Uterus (tissue), 4 donors: ENCODE results near the gene COL4A1. TPM values are rescaled to one million over a fixed set of nuclear protein-coding genes. Genes with fewer than 3 reads are reported as not detected.

Source experiments
- DNase-seq, 2 donors: peaks; one replicate each; pipeline ENCODE4 v3.0.0-alpha.2; 2019 to 2020
- H3K27ac ChIP-seq, 2 donors: fragments of 200-600 bp; sonication (generic); 1 replicate in 1 of 2; 2 replicates in 1 of 2; pipeline ENCODE4 v1.5.1; 2016 to 2018
- H3K27me3 ChIP-seq, 2 donors: fragments of 200-600 bp; sonication (generic); one replicate each; pipeline ENCODE4 v1.5.1; 2018 to 2019; ENCODE audit warnings: control low read depth in 1 of 2
- H3K36me3 ChIP-seq, 2 donors: fragments of 200-600 bp; sonication (generic); one replicate each; pipeline ENCODE4 v1.5.1; 2019; ENCODE audit warnings: control low read depth in 1 of 2
- H3K4me1 ChIP-seq, 2 donors: fragments of 200-600 bp; sonication (generic); one replicate each; pipeline ENCODE4 v1.5.1; 2018 to 2019; ENCODE audit warnings: control low read depth in 1 of 2
- H3K4me3 ChIP-seq, 2 donors: fragments of 200-600 bp; sonication (generic); 1 replicate in 1 of 2; 2 replicates in 1 of 2; pipeline ENCODE4 v1.5.1; 2018 to 2019; ENCODE audit warnings: mild to moderate bottlenecking in 1 of 2
- H3K9me3 ChIP-seq, 2 donors: fragments of 200-600 bp; sonication (generic); one replicate each; pipeline ENCODE4 v1.5.1; 2019; ENCODE audit warnings: control low read depth in 1 of 2
- CTCF ChIP-seq, 4 experiments: fragments of 200-600 bp in 2 of 4; fragments of 450-650 bp in 2 of 4; sonication (generic) in 2 of 4; IDR thresholded peaks; one replicate each; pipeline ENCODE4 v1.5.1; 2016 to 2019; ENCODE audit warnings: antibody characterized with exemption in 4 of 4, mild to moderate bottlenecking in 2 of 4, moderate library complexity in 1 of 4
- POLR2A ChIP-seq, 2 donors: fragments of 450-650 bp; IDR thresholded peaks; one replicate each; pipeline ENCODE4 v1.6.1; 2016; ENCODE audit warnings: antibody characterized with exemption in 2 of 2, mild to moderate bottlenecking in 1 of 2, moderate library complexity in 1 of 2
- intact Hi-C: fragments of 100-400 bp; cut with DNase I; formaldehyde crosslinking; loops from one replicate; pipeline ENCODE4 v1.15.1; 2023; ENCODE audit warnings: low total_unique reads
- total RNA-seq, 4 donors: library from RNA; depleted of rRNA in 3 of 4; stranded (reverse); fragments of >200 nt in 3 of 4; gene quantifications; one replicate each; pipeline versions ENCODE4 v1.1.0 to v1.2.4, GENCODE V29; 2014 to 2023
- donor health status: DM: yes; HTN: yes; CAD: no.

COL4A1 gene
- total RNA-seq, 4 donors from 2014 or later = 164 to 737 (median 209) TPM

- Histone ChIP-seq H3K27ac (no peak overlapping the region), H3K36me3 (peaks cover 0 to 3% of the 10 kb centered on the region in 2 donors), H3K4me1 (no peaks in the 10 kb centered on the region), H3K4me3 (no peak overlapping the region), H3K9me3 (peaks cover 0 to 9% of the 10 kb centered on the region in 2 donors), H3K27me3 (no peaks in the 10 kb centered on the region)
- TF ChIP-seq CTCF (IDR thresholded peaks at IDR 0.05) (no peak), POLR2A (IDR thresholded peaks at IDR 0.05) (no peak)
- intact Hi-C loops = no loop called here
- no peak for DNase-seq
Measured at GRCh38 chr13:110177790-110178189, 129.2 kb downstream of the COL4A1 start.

DNA sequence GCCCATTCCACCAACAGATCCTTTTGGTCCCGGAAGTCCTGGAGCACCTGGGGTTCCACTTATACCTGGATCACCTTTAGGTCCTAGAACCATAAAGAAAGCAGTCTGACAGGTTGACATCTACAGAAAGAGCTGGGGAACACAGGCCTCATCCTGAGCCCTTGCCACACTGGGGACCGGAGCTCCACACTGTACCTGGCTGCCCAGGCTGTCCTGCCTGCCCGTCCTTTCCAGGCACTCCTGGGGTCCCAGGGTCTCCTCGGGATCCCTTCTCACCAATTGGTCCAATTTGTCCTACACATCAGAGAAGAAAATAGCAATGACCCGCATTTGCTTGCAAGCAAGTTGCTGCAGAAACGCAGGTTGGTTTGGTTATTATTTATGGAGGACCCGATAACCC, 130.5 kb downstream of the COL4A1 start:
- DNase-seq = no peak
- TF ChIP-seq CTCF (IDR thresholded peaks at IDR 0.05) = no peak
- no peak for TF ChIP-seq POLR2A (IDR thresholded peaks at IDR 0.05)
- no peak overlapping the region for H3K27ac ChIP-seq
- H3K9me3 ChIP-seq = peaks cover 0 to 9% of the 10 kb centered on the region in 2 donors
- intact Hi-C loops = no loop called here
- H3K4me1 ChIP-seq = no peaks in the 10 kb centered on the region
- H3K4me3 ChIP-seq = no peak overlapping the region
- peaks cover 0 to 3% of the 10 kb centered on the region in 2 donors for H3K36me3 ChIP-seq
- no peaks in the 10 kb centered on the region for H3K27me3 ChIP-seq

GRCh38 chr13:110173247-110173818, 133.6 kb downstream of the COL4A1 start:
- no peaks in the 10 kb centered on the region for H3K4me1 ChIP-seq
- no peak for DNase-seq
- no peak overlapping the region for H3K4me3 ChIP-seq
- peaks cover 0 to 3% of the 10 kb centered on the region in 2 donors for H3K36me3 ChIP-seq
- intact Hi-C loops = no loop called here
- TF ChIP-seq POLR2A (IDR thresholded peaks at IDR 0.05) = no peak
- no peak for TF ChIP-seq CTCF (IDR thresholded peaks at IDR 0.05)
- no peak overlapping the region for H3K27ac ChIP-seq
- H3K9me3 ChIP-seq = peaks cover 0 to 9% of the 10 kb centered on the region in 2 donors
- H3K27me3 ChIP-seq = no peaks in the 10 kb centered on the region

DNA sequence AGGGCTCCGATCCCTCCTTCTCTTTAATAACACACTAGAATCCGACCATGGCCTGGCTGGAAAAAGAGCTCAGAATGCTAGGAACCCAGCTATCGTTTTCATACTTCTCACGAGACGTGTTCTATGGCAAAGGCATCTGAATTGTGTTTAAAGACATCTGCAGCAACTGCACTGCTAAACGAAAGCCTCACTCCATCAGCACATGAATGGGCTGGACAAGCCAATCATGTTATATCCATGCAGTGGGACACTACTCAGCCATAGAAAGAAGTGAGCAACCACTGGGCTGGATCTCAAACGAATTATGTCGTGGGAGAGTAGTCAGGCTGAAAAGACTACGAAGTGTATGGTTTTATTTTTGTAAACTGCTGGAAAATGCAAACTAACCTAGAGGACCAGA, 136.1 kb downstream of the COL4A1 start:
- Histone ChIP-seq H3K36me3 (no peaks in the 10 kb centered on the region), H3K4me1 (no peaks in the 10 kb centered on the region), H3K9me3 (peaks cover 0 to 9% of the 10 kb centered on the region in 2 donors), H3K27ac (peak overlapping the region in 1 of 2 donors; percentile 64), H3K27me3 (no peaks in the 10 kb centered on the region), H3K4me3 (no peak overlapping the region)
- DNase-seq = no peak
- TF ChIP-seq CTCF (IDR thresholded peaks at IDR 0.05) = no peak
- TF ChIP-seq POLR2A (IDR thresholded peaks at IDR 0.05) = no peak
- intact Hi-C loops = no loop called here

DNA sequence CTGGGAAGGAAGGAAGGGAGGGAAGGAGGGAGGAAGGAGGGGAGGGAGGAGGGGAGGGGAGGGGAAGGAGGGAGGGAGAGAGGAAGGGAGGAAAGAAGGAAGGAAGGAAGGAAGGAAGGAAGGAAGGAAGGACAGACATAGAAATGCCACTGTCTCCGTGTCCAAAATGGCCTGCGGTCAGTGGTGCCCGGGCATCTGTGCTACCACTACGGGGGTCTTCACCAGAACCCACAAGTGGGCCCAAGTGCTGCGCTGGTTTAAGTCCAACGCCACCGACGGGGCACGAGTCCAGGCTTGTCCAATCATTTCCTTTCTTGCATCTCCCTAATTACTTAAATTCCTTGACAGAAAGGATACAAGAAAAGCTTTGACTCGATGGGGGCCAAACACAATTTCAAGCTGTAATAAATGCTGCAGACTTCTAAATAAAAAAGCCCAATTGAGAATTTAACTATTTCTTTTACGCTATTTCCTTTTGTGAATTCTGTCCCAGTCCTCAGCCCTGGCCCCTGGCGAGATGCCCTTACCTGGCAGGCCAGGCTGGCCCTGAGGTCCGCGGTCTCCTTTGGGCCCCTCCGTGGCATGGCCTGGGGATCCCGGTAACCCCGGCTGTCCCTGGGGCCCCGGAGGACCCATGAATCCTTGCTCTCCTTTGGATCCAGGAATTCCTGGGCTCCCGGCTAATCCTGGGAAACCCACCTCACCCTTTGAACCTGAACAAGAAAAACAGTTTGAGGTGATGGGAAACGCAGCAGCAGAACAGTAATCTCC, 136.8 kb downstream of the COL4A1 start:
- intact Hi-C loops = no loop called here

More for the DNA sequence above, 136.8 kb downstream of the COL4A1 start:
- no peaks in the 10 kb centered on the region for H3K27me3 ChIP-seq
- H3K9me3 ChIP-seq = peaks cover 0 to 9% of the 10 kb centered on the region in 2 donors
- H3K4me3 ChIP-seq = no peak overlapping the region
- DNase-seq = no peak
- H3K4me1 ChIP-seq = no peaks in the 10 kb centered on the region
- TF ChIP-seq POLR2A (IDR thresholded peaks at IDR 0.05) = no peak
- TF ChIP-seq CTCF (IDR thresholded peaks at IDR 0.05) = no peak
- H3K36me3 ChIP-seq = no peaks in the 10 kb centered on the region
- H3K27ac ChIP-seq = peak overlapping the region; percentile 7 to 64
